Measurements from ENCODE around the gene MIER1. TPM values are rescaled to one million over a fixed set of nuclear protein-coding genes. Genes with fewer than 3 reads are reported as not detected.

The MIER1 gene
- total RNA-seq, 4 donors from 2014 or later: 17.6 to 34.0 (median 24.4) TPM

DNA sequence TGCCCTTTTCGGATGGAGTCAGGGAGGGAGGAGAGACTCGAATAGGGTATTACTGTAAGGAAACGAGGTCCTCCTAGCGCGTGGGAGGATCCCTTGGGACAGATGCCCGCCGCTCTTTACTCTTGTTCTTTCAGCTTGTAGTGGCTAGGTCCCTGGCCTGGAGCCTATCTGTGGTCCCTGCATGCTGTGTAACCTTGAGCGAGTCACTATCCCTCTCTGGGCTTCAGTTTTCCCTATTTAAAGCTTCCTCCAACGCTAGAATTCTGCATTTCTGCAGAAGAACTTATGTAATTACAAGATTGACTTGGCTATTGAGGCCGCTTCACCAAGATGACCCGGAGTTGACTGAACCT lies 744 bp downstream of the MIER1 start:
- Histone ChIP-seq H3K4me1 (peaks cover 13 to 59% (median 23%) of the 10 kb centered on the region in 3 donors), H3K4me3 (peak overlapping the region; percentile 71 to 95 (median 86)), H3K27ac (peak overlapping the region; percentile 81 to 96 (median 92)), H3K9me3 (no peaks in the 10 kb centered on the region), H3K27me3 (no peaks in the 10 kb centered on the region), H3K36me3 (no peaks in the 10 kb centered on the region)
- TF ChIP-seq, protein P1, sequence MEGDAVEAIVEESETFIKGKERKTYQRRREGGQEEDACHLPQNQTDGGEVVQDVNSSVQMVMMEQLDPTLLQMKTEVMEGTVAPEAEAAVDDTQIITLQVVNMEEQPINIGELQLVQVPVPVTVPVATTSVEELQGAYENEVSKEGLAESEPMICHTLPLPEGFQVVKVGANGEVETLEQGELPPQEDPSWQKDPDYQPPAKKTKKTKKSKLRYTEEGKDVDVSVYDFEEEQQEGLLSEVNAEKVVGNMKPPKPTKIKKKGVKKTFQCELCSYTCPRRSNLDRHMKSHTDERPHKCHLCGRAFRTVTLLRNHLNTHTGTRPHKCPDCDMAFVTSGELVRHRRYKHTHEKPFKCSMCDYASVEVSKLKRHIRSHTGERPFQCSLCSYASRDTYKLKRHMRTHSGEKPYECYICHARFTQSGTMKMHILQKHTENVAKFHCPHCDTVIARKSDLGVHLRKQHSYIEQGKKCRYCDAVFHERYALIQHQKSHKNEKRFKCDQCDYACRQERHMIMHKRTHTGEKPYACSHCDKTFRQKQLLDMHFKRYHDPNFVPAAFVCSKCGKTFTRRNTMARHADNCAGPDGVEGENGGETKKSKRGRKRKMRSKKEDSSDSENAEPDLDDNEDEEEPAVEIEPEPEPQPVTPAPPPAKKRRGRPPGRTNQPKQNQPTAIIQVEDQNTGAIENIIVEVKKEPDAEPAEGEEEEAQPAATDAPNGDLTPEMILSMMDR (IDR thresholded peaks at IDR 0.05): peak in 1 of 6 experiments; percentile 2
- peak in 1 of 4 donors; percentile 12 for TF ChIP-seq POLR2A (IDR thresholded peaks at IDR 0.05)
- DNase-seq: no peak
- intact Hi-C loops (cut with DNase I): no loop called here
- 3% methylated on average over 11 of the region's 11 CpGs for WGBS, 2 donors

DNA sequence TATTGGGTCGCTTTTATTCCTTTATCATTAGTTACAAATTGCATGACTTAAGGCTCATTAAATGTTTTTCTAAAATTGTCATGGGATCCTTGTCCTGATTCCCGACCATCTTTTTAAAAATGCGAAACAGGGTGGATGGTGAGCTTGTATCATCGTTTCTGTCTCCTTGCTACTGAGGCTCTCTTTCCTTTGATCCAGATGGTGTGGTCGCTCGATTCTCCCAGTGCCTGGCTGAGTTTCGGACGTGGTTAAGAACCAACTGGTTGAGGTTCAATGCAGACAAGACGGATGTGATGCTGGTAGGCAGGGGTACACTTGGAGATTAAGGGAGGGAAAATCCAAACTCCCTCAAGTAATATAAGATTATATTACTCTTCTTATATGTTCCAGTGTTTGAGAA lies 1.2 kb downstream of the MIER1 start:
- 27 to 29% methylated on average over 9 of the region's 9 CpGs for WGBS, 2 donors

DNA sequence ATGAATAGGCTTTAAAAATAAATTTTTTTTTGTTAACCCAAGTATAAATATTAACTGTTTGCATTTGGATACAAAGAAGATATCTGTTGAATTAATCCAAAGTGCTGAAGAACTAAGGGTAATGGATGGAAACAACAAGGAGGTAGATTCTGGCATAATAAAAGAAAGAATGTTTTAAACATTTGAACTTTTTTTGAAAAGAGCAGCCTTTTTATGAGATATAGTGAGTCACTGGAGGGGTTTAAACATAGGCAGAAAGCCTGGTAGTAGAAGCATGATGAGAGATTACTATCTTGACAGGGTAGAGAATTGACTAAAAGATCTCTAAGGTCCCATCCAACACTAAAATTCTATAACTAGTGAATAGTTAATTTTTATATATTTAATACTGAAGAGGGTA lies 2.7 kb downstream of the MIER1 start:
- H3K36me3 ChIP-seq: no peaks in the 10 kb centered on the region
- no peak overlapping the region for H3K27ac ChIP-seq
- no peak for DNase-seq
- intact Hi-C loops (cut with DNase I): no loop called here
- H3K9me3 ChIP-seq: no peaks in the 10 kb centered on the region
- H3K4me3 ChIP-seq: no peak overlapping the region
- H3K4me1 ChIP-seq: peaks cover 13 to 73% (median 25%) of the 10 kb centered on the region in 3 donors
- no peak for TF ChIP-seq POLR2A (IDR thresholded peaks at IDR 0.05)
- TF ChIP-seq, protein P1 (IDR thresholded peaks at IDR 0.05): no peak
- no peaks in the 10 kb centered on the region for H3K27me3 ChIP-seq

More for the DNA sequence above, 1.2 kb downstream of the MIER1 start:
- intact Hi-C loops (cut with DNase I): no loop called here
- H3K4me3 ChIP-seq: peak overlapping the region; percentile 71 to 95 (median 86)
- DNase-seq: no peak
- no peaks in the 10 kb centered on the region for H3K36me3 ChIP-seq
- H3K4me1 ChIP-seq: peaks cover 13 to 59% (median 23%) of the 10 kb centered on the region in 3 donors
- peak overlapping the region; percentile 81 to 96 (median 92) for H3K27ac ChIP-seq
- no peaks in the 10 kb centered on the region for H3K27me3 ChIP-seq
- TF ChIP-seq POLR2A (IDR thresholded peaks at IDR 0.05): no peak
- TF ChIP-seq, protein P1 (IDR thresholded peaks at IDR 0.05): no peak
- no peaks in the 10 kb centered on the region for H3K9me3 ChIP-seq

GRCh38 chr1:66929146-66929688 lies 4.4 kb downstream of the MIER1 start:
- Histone ChIP-seq H3K9me3 (no peaks in the 10 kb centered on the region), H3K27ac (peak overlapping the region; percentile 97 to 99 (median 98)), H3K4me1 (peaks cover 13 to 73% (median 26%) of the 10 kb centered on the region in 3 donors), H3K36me3 (no peaks in the 10 kb centered on the region), H3K27me3 (no peaks in the 10 kb centered on the region), H3K4me3 (peak overlapping the region; percentile 81 to 97 (median 92))
- TF ChIP-seq POLR2A (IDR thresholded peaks at IDR 0.05): no peak
- DNase-seq: no peak
- intact Hi-C loops (cut with DNase I): no loop called here
- WGBS, 2 donors: 30 to 46% methylated on average over 3 of the region's 3 CpGs

- no peak for TF ChIP-seq POLR2A (IDR thresholded peaks at IDR 0.05)
- TF ChIP-seq, protein P1 (IDR thresholded peaks at IDR 0.05): no peak
- no peaks in the 10 kb centered on the region for H3K36me3 ChIP-seq
- H3K27ac ChIP-seq: peak overlapping the region; percentile 97 to 99 (median 98)
- H3K4me1 ChIP-seq: peaks cover 13 to 74% (median 26%) of the 10 kb centered on the region in 3 donors
- no peak for DNase-seq
- H3K27me3 ChIP-seq: no peaks in the 10 kb centered on the region
- peak overlapping the region; percentile 81 to 97 (median 92) for H3K4me3 ChIP-seq
- 7 to 8% methylated on average over 9 of the region's 9 CpGs for whole genome bisulfite sequencing, 2 donors
- H3K9me3 ChIP-seq: no peaks in the 10 kb centered on the region
- intact Hi-C loops (cut with DNase I): no loop called here
Observed at GRCh38 chr1:66929691-66929998, 4.9 kb downstream of the MIER1 start.

Measured in esophagus squamous epithelium (tissue), 5 donors.